NCI-H187 treated with DMSO at 0.1 percent for 48 hours (cell line): ENCODE data around the gene PTPN4.

ENCODE experiments used
- DNase-seq: peaks from one replicate; lab custom pipeline; 2025; lab: John Stamatoyannopoulos, UW

PTPN4 gene

GRCh38 chr2:119759451-119760236 is at the start of gene PTPN4:
Gene PTPN4, plus strand, starts transcription at chr2:119759922. Its CDS starts 49,932 bp downstream, at chr2:119809854.
- peak; percentile 86 for DNase-seq

- DNase-seq, result no peak
Measured at GRCh38 chr2:119710281-119710680, 49.4 kb upstream of the PTPN4 start.

- no peak for DNase-seq
Measured at GRCh38 chr2:119711352-119711751, 48.4 kb upstream of the PTPN4 start.

GRCh38 chr2:119712571-119712970 is 47.2 kb upstream of the PTPN4 start:
- DNase-seq, result no peak

- no peak for DNase-seq
Measured at GRCh38 chr2:119713819-119714490, 45.8 kb upstream of the PTPN4 start.

GRCh38 chr2:119715409-119716283 is 44.1 kb upstream of the PTPN4 start:
- DNase-seq, result no peak

- no peak for DNase-seq
Measured at GRCh38 chr2:119716284-119716672, 43.4 kb upstream of the PTPN4 start.

- DNase-seq, result no peak
Measured at GRCh38 chr2:119718501-119719260, 41.0 kb upstream of the PTPN4 start.

GRCh38 chr2:119719261-119719627 is 40.5 kb upstream of the PTPN4 start:
- DNase-seq, result no peak

GRCh38 chr2:119721043-119721442 is 38.7 kb upstream of the PTPN4 start:
- no peak for DNase-seq

GRCh38 chr2:119721462-119721861 is 38.3 kb upstream of the PTPN4 start:
- no peak for DNase-seq

- DNase-seq, result no peak
Measured at GRCh38 chr2:119721904-119722303, 37.8 kb upstream of the PTPN4 start.

- DNase-seq, result no peak
Measured at GRCh38 chr2:119723186-119723585, 36.5 kb upstream of the PTPN4 start.

- no peak for DNase-seq
Measured at GRCh38 chr2:119723784-119724467, 35.8 kb upstream of the PTPN4 start.

- no peak for DNase-seq
Measured at GRCh38 chr2:119724656-119725485, 34.9 kb upstream of the PTPN4 start.

- no peak for DNase-seq
Measured at GRCh38 chr2:119727493-119727892, 32.2 kb upstream of the PTPN4 start.

- DNase-seq, result no peak
Measured at GRCh38 chr2:119728421-119728820, 31.3 kb upstream of the PTPN4 start.

- DNase-seq, result no peak
Measured at GRCh38 chr2:119730671-119731177, 29.0 kb upstream of the PTPN4 start.

GRCh38 chr2:119731983-119732382 is 27.7 kb upstream of the PTPN4 start:
- DNase-seq, result no peak

GRCh38 chr2:119732601-119733164 is 27.0 kb upstream of the PTPN4 start:
- no peak for DNase-seq
